ENCODE measurements around the gene TOP2A. TPM values are rescaled to one million over a fixed set of nuclear protein-coding genes. Genes with fewer than 3 reads are reported as not detected.
"Not testable (repeated sequence)": the region's sequence is repeated elsewhere in the genome, so short reads cannot be mapped to it uniquely, and the experiment has no call there.

Gene TOP2A
- polyA plus RNA-seq, 4 donors, result 157 to 182 (median 167) TPM

- DNase-seq (ENCODE audit: low read depth in 4 of 4, low spot score in 2 of 4), result no peak
Measured at GRCh38 chr17:40431231-40431602, 13.5 kb upstream of the TOP2A start.

DNA sequence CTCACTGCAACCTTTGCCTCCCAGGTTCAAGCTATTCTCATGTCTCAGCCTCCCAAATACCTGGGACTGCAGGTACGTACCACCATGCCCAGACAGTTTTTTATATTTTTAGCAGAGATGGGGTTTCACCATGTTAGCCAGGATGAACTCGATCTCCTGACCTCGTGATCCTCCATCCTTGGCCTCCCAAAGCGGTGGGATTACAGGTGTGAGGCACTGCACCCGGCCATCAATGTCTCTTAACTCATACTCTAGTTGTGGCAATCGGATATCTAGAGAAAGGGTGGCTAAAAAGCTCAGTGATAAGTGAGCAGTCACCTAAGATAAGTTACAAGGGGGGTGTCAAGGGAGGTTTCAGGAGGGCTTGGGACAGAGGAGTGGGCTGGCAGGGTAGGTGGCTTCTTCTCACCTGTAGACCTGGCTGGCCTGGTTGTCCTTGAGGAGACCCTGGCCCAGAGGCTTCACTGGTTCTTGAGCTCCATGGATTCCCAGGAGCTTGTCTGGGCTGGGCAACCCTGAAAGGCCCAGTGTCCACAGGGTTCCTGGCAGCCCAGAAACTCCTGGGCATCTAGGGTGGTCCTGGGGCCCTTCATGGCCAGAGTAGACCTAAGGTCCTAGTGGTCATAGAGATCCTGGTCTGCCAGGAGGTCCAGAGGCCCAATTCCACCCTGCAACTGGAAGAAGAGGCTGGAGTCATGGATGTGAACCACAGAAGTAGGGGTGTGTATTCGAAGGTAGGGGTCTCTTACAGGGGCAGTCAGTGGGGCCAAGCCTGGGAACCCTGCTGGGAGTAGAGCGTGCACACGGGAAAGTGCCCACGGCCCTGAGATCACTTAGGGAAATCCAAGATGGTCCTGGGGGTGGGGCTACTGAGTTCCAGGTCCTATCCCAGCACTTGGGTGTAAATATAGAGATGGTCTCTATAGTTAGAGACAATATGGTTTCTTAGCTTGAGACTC is 12.9 kb upstream of the TOP2A start:
- no peak for DNase-seq (ENCODE audit: low read depth in 4 of 4, low spot score in 2 of 4)

DNA sequence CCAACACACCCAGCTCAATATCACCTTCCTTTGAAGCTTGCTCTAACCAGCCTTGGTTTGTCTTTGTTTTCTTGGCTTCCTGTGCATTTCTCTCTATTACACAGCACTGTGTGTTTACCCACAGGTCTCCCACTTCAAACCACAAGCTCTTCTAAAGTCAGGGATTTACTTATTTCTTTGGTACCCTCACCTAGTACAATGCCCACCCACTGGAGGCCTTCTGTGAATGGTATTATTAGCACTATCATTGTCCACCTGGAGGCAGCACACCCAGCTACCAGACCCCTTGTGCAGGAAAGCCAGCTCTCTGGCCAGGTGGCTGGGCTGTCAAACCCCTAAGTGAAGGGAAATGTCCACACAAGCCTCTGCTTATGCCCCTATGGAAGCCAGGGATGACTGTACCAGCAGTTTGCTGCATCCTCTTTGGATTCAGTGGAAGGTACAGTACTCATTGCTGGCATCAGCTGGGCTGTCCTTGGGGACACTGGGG is 9.4 kb upstream of the TOP2A start:
- DNase-seq (ENCODE audit: low read depth in 4 of 4, low spot score in 2 of 4), result no peak

- no peak for DNase-seq (ENCODE audit: low read depth in 4 of 4, low spot score in 2 of 4)
Measured at GRCh38 chr17:40425741-40426140, 8.0 kb upstream of the TOP2A start.

GRCh38 chr17:40422990-40423633 is 5.4 kb upstream of the TOP2A start:
- DNase-seq (ENCODE audit: low read depth in 4 of 4, low spot score in 2 of 4), result no peak

DNA sequence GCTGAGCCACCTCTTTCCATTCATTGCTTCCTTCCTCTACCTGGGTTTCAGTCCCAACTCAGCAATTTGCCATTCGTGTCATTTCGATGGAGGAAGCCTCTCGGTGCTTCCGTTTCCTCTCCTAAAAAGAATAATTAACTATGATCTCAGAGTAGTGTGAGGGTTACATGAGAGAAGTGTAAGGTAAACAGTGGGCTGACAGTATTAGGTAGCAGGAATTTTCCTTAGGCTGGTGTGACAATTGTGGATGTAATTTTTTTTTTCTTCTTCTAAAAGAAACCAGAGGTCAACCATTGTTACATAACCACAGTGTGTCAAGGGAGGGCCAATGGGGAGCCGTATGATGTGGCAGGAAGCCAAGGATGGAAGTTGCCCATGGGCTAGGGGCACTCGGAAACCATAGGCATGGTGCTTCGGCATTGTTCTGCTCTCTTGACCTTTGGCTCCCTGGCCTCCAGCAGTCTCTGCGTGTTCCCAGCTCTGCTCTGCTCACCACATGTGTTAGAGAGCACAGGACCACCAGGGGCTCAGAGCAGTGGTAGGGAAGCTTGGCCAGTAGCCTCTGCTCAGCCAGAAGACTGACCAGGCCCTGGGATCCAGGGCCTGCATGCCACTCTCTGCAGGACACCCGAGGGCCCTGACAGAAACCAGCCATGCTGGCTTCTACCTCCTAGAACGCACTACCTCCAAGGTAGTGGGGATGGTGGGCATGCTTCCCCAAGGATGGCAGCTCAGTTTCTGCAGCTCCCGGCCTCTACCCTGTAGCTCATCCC is 2.0 kb upstream of the TOP2A start:
- no peak for DNase-seq (ENCODE audit: low read depth in 4 of 4, low spot score in 2 of 4)

DNA sequence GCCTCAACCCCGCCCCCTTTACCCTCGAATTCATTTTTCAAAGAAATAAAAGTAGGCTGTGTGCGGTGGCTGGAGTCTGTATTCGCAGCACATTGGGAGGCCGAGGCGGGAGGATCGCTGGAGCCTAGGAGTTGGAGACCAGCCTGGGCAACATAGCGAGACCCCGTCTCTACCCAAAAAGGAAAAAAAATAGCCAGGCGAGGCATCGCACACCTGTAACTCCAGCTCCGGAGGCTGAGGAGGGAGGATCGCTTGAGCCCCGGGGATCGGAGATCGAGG is 671 bp upstream of the TOP2A start:
- DNase-seq (ENCODE audit: low read depth in 4 of 4, low spot score in 2 of 4), result no peak

DNA sequence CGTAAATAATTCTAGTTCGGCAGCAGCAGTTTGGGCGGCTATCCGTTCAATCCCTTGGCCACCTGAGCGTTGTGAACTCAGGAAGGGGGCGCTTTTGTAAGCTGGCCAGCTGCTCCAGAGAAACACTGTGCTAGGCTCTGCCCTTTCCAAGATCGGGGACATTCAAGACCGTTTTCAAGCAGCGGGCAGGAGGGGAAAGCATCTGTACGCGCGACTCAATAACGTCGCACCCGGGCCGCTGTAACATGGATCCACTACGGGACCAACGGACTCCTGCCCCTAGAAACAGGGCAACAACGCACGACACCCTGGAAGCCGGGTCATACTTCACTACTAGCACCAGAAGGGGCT is 463 bp downstream of the TOP2A start:
- DNase-seq (ENCODE audit: low read depth in 4 of 4, low spot score in 2 of 4), result no peak

DNA sequence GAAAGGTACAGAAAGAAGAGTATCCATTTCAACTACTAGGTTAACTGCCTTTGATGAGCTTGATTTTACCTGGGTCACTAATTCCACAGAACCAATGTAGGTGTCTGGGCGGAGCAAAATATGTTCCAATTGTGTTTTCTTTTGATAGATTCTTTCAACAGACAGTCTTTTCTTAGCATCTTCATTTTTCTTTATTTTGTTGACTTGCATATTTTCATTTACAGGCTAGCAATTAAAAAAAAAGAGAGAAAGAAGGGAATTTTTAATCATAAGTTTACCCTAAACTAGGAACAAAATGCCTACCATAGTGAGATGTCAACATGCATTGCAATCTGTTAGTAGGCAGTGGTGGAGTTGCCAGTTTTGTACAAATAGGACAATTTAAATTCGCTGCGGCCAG is 1.0 kb downstream of the TOP2A start:
- DNase-seq (ENCODE audit: low read depth in 4 of 4, low spot score in 2 of 4), result no peak

DNA sequence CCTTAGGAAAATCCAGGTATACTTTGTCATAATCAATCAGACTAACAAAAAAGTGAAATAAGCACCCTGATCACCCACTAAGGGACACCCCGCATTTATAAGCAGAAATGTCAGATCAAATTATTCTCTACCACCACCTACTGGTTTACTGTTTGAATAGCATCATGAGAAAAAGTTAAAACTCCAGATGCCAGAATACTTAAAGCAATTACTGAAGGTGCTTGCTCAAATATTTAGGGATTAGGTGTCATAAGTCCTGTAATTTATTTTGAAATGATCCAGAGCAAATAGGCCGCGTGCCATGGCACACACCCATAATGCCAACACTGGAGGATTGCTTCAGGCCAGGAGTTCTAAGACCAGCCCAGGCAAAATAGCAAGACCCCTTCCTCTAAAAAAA is 2.3 kb downstream of the TOP2A start:
- DNase-seq (ENCODE audit: low read depth in 4 of 4, low spot score in 2 of 4), result no peak

DNA sequence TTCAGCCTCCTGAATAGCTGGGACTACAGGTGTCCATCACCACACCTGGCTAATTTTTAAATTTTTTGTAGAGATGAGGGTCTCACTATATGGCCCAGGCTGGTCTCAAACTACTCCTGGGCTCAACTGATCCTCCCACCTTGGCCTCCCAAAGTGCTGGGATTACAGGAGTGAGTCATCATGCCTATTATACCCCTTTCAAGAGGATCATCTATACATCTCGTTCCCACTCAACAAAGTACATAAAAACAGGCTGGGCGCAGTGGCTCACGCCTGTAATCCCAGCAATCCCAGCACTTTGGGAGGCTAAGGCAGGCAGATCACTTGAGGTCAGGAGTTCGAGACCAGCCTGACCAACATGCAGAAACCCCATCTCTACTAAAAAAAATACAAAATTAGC is 3.4 kb downstream of the TOP2A start:
- not testable (repeated sequence) for DNase-seq (ENCODE audit: low read depth in 4 of 4, low spot score in 2 of 4)

DNA sequence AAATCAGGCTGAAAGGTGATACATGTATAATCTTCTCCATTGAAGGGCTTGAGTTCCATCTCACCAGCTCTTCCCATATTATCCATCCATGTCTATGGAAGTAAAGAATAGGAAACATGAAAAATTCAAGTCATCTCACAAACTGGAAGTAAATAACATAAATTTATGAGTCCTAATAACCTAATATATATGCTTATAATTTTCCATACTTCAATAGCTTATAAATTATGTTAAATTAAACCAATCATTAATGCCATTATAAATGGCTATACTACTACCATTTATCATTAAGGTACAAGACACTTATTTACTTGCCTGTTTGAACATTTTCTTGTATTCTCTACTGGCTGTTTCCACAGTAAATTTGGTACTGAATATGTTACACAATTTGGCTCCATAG is 4.8 kb downstream of the TOP2A start:
- DNase-seq (ENCODE audit: low read depth in 4 of 4, low spot score in 2 of 4), result no peak

GRCh38 chr17:40411821-40412220 is 5.9 kb downstream of the TOP2A start:
- no peak for DNase-seq (ENCODE audit: low read depth in 4 of 4, low spot score in 2 of 4)

GRCh38 chr17:40410082-40410481 is 7.6 kb downstream of the TOP2A start:
- no peak for DNase-seq (ENCODE audit: low read depth in 4 of 4, low spot score in 2 of 4)

DNA sequence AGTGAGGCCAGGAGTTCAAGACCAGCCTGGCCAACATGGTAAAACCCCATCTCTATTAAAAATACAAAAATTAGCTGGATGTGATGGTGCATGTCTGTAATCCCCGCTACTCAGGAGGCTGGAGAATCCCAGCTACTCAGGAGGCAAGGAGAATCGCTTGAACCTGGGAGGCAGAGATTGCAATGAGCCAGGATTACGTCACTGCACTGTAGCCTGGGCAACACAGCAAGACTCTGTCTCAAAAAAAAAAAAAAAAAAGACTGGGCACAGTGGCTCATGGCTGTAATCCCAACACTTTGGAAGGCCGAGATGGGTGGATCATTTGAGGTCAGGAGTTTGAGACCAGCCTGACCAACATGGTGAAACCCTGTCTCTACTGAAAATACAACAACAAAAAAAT is 8.2 kb downstream of the TOP2A start:
- DNase-seq (ENCODE audit: low read depth in 4 of 4, low spot score in 2 of 4), result not testable (repeated sequence)

- DNase-seq (ENCODE audit: low read depth in 4 of 4, low spot score in 2 of 4), result no peak
Measured at GRCh38 chr17:40407460-40407859, 10.2 kb downstream of the TOP2A start.

DNA sequence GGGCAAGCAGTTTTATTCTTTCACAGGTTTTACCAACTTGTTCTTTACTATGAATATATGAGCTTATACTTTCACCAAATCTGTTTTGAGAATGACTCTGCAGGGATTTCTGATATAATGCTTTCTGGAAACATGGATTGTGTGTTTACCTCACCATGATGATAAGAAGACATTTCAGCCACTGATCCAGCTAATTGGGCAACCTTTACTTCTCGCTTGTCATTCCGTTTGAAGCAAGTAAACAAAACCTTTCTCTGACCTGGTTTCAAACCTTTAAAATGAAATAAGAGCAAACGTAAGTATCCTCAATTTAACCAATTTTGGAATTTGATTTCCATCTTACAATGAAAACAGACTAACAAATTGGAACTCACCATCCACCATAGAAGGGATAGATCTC is 13.7 kb downstream of the TOP2A start:
- DNase-seq (ENCODE audit: low read depth in 4 of 4, low spot score in 2 of 4), result no peak

DNA sequence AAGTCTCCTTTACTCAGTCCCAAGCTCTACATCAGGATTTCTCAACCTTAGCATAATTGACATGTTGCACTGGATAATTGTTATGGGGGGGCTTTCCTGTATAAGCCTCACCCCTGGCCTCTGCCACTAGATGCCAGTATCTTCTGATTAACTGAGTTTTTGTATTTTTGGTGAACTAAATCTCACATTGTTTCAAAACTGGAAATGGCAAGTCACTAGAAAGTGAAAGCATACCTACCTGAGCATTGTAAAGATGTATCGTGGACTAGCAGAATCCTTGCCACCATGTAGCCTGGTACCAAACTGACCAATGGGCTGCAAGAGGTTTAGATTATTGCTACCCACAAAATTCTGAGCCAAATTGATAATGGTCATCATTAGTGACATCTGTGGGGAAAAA is 15.0 kb downstream of the TOP2A start:
- DNase-seq (ENCODE audit: low read depth in 4 of 4, low spot score in 2 of 4), result no peak

- peak in 1 of 4 donors; percentile 40 for DNase-seq (ENCODE audit: low read depth in 4 of 4, low spot score in 2 of 4)
Measured at GRCh38 chr17:40399185-40399584, 18.5 kb downstream of the TOP2A start.

DNA sequence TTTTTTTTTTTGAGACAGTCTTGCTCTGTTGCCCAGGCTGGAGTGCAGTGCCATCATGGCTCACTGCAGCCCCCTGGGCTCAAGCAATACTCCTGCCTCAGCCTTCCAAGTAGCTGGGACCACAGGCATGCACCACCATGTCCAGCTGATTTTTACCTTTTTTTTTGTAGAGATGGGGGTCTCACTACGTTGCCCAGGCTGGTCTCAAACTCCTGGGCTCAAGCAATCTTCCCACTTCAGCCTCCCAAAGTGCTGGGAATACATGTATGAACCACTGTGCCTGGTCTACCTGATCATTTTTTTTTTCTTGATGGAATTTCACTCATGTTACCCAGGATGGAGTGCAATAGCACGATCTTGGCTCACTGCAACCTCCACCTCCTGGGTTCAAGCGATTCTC is 31.1 kb downstream of the TOP2A start:
- not testable (repeated sequence) for DNase-seq (ENCODE audit: low read depth in 4 of 4, low spot score in 2 of 4)

GRCh38 chr17:40382251-40382650 is 35.4 kb downstream of the TOP2A start:
- DNase-seq (ENCODE audit: low read depth in 4 of 4, low spot score in 2 of 4), result no peak

- DNase-seq (ENCODE audit: low read depth in 4 of 4, low spot score in 2 of 4), result no peak
Measured at GRCh38 chr17:40378966-40379365, 38.7 kb downstream of the TOP2A start.

All from left renal cortex interstitium (tissue), 4 donors.